Measurements from ENCODE around the gene EVA1A.
"Not testable (repeated sequence)": the region's sequence is repeated elsewhere in the genome, so short reads cannot be mapped to it uniquely, and the experiment has no call there.

EVA1A gene

DNA sequence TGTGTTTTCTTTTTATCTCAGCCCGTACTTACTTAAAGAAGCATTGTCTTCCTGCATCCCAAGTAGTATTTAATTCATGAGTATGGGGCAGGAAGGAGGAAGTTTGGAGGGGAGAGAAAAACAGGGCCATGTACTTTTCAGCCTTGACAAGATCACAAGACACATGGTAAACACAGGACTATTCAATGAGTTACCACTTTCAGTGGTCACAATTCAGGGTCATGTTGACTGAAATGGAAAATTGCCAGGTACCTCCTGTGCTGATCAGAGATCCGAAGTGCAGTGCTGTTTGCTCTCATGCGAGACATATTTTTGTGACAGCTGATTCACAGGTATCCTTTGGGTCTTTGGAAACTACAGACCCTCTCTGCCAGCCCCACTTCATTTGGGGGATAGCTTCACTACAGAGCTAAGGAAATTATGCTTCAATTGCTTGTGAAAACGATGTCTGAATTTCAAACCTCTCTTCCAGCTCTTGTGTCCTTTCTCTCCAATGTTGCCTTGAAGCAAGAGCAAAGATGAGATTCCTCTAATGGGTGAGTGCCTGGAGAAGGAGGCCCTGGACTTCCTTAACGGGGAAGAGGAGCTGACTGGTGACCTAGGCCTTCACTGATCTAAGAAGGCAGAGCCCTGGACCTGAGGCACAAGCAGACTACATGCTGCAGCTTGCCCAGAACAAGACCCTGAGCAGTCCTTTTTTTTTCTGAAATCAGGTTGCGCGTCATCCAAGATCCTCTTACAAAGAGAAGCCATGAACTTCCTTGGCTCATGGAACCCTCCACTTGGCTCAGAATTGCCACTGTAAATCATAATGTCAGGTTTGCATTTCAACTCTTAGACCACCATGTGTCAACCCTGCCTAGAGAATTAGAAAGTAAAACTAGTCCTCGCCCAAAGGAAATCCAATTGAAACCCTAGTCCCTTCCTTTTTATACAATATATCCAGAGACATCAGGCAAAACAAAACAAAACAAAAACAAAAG lies 44.1 kb downstream of the EVA1A start:
- DNase-seq, result no peak

DNA sequence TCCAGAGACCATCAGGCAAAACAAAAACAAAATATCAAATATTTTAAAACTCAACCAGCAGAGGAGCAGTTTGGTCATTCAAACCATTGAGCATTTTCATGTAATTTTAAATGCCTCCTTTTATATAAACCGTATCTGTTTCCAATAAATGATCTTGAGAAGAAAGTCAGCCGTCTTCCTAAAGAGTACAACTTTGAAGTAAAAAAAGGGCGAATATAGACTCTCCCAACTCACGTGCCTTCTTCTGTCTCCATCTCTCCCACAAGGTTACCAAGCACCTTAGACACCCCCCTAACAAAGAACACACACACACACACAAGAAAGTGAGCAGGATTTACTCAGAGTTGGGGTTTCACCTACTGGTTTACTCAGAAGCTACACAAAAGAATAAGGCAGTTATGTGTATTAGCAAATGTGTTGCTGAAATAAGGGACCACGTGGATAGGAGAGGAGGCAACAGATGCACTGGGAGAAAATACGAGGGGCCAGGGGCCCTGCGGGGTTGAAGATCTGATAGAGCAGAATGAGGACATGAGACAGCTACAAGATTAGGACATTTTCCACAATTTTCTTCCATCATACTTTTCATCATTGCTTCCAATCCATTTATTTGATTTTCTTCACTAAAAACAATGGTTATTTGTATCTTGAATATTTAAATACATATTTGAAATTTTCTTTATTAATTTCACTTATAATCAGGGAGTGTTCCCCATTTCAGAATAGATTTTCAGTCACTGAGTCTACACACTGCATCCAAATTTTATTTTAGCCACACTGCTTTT lies 45.0 kb downstream of the EVA1A start:
- DNase-seq, result no peak

DNA sequence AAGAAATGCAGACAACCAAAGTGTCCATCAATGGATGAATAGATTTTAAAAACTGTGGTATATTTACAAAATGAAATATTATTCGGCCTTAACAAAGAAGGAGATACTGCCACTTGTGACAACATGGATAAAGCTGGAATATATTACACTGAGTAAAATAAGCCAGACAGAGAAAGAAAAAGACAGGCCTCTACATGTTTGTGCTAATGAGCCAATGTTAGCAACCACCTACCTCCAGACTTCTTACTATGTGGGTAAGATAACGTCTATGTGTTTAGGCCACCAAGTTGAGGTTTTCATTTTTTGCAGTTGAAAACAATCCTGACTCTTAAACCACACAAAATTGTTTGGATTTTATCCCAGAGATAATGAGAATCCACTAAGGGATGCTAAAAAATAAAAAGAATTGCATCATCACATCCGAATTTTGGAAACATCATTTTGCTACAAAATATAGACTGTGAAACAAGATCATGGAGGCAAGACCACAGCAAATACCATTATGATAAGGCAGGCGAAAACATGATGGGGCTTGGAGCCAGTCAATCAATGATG lies 47.0 kb downstream of the EVA1A start:
- DNase-seq, result no peak

DNA sequence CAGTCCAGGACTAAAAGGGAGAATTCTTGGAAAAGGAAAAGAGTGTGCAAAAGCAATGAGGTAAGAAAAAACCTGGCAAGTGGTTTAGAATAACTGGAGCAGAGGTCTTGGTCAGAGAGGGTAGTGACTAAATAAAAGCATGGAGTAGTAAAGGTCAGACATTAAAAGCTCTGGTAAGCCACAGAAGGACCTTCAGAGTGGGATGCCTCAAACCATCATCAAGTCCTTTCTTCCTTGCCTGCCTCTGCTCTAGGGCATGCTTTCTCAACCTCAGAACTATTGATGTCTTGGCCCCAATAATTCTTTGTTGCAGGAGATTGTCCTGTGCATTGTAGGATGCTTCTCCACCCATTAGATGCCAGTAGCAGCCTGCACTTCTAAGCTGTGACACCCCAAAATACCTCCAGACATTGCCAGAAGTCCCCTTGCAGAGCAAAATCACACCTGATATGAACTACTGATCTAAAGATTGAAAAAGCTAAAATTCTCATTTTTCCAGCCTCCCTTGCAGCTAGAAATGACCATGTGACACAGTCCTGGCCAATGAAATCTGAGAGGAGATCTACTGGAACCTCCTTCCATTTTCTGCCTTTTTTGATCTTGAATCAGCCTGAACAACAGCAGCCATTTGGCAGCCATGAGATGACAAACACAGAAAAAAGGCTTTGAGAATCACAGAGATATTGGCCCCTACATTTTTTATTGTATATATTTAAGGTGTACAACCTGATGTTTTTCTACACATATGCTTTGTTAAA lies 48.1 kb downstream of the EVA1A start:
- DNase-seq, result no peak

DNA sequence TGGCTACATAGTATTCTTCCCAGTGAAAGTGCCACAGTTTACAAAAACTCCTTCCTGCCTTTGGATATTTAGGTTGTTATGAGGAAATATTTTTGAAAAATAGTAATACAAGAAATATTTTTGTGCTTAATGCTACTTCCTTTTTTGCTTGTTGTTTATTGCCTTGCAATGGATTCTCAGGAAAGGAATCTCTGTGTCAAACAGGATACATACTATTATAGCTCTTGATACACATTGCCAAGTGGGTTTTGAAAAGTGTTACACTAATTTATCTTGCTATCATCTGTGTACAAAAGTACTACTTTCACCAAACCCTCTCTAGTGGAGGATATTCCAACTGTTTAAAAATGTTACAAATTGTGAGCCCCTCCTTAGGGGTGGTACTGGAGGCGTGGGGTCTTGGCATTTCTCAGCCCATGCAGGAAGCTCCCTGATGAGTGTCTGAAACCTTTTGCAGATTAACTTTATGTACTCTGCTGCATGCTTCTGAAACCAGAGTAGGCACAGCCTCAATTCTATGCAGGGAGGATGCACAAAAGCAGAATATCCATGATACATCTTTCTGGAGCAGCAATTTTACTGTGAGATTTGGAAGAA lies 54.5 kb downstream of the EVA1A start:
- DNase-seq, result no peak

DNA sequence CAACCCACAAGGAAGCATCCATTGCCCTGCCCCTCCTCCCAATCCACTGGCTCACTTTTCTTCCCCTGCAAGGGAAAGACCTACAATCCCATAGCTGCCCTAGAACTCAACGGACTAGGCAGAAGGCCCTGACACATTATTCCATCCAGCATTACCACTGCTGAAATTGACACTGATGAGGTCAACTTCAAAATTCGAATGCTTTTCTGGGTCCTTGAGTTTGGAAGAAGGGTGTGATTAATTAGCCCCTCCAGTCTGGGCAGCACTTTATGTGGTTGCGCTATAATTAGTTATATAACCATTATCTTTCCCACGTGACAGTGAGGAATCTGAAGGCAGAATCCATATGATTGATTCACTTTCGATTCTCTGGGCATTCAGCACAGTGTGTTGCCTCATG lies 55.7 kb downstream of the EVA1A start:
- DNase-seq, result no peak

DNA sequence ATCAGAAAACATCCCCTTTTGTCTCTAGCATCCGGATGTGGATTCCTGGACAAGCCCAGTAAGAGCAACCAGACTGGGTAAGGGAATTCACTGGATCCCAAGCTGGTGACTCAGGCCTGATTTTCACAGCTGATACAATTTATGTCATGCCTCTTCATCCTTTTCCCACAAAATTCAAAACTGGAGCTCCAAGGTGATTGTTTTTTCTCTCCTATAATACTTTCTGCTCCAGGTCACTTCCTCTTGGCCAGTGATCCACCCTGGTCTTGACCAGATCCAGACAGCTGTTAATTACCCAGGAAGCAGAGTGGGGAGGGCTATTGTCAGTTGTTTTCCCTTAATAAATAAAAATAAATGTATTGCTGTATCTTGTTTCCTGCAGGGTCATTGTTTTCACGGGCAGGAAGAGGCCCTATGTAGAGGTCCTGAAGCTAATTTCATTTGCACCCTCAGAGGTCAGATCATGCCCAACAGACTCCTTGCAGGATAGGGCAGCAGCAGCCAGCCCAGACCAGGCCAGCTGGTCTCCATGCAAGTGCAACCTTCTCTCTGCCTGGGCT lies 57.6 kb downstream of the EVA1A start:
- DNase-seq, result no peak

DNA sequence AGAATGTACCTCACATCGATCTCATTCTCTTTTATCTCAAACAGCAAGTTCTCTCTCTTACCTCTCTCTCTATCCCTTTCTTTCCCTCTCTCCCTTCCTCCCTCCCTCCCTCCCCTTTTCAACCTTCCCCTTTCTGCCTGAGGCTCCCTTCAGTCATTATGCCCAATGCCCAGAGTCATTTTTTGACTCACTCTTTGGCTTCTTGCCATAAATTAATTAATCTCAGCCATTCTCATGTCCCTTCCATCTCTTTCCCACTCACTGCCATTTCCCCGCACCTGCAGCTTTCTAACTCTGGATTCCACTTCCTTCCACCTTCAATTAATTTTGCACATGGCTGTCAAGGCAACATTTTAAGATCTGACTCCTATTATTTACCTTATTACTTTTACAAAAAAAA lies 60.1 kb downstream of the EVA1A start:
- no peak for DNase-seq

DNA sequence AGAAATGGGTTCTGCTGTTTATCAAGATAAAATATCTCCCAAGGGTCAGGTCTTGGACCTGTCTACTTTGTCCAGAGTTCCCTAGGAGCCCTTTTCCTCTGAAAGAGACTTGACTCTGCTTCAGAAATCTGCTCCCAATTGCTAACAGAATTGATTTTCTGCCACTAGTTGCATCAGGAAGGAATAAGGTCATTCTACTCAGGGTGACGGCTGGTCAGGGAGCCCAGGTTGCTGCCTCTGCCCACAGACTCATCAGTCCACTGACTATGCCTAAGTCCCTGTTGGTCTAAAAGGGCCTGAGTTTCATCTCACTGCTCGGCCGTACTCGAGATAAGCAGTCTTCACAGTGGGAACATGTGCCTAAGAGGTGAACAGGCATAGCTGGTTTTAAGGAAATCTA lies 61.2 kb downstream of the EVA1A start:
- no peak for DNase-seq

DNA sequence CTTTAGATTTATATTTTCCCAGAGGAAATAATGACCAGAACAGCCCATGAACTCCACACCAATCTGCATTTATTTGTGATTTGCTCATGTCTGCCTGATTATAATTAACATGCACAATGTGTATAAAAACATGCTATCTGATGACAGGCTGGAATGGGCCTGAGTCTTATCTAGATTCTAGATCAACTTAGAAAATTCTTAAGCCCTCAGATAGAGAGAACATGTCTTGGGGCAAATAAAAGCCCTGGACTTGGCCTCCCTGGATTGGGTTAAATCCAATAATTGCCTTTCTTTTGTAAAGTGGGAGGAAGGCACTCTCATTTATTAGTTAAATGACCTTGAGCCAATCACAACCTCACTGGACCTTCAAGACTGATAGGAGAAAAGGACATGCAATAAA lies 61.8 kb downstream of the EVA1A start:
- DNase-seq, result no peak

DNA sequence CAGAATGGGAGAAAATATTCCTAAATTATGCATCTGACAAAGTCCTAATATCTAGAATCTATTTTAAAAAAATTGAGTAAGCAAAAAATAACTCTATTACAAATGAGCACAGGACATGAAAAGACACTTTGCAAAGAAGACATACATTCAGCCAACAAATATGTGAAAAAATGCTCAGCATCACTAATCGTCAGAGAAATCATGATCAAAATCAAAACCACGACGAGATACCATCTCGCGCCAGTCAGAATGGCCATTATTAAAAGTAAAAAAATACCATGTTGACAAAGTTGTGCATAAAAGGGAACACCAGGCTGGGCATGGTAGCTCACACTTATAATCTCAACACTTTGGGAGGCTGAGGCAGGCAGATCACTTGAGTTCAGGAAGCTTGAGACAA lies 63.5 kb downstream of the EVA1A start:
- no peak for DNase-seq

DNA sequence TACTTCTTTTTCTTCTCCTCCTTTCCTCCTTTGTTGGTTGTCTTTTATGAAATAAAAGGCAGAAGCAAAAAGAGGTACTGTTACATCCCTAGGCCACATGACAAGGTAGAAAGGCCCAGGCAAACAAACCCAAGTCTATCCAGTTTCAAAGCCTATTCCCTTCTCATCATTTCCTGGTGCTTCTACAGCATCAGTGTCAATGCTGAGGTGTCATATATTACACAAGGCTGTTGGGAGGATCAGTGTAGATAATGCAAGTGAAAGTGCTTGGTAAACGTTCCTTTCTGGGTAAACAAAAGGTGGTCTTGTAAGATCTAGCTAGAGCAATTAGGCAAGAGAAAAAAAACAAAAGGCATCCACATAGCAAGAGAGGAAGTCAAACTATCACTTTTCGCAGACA lies 64.9 kb downstream of the EVA1A start:
- no peak for DNase-seq

DNA sequence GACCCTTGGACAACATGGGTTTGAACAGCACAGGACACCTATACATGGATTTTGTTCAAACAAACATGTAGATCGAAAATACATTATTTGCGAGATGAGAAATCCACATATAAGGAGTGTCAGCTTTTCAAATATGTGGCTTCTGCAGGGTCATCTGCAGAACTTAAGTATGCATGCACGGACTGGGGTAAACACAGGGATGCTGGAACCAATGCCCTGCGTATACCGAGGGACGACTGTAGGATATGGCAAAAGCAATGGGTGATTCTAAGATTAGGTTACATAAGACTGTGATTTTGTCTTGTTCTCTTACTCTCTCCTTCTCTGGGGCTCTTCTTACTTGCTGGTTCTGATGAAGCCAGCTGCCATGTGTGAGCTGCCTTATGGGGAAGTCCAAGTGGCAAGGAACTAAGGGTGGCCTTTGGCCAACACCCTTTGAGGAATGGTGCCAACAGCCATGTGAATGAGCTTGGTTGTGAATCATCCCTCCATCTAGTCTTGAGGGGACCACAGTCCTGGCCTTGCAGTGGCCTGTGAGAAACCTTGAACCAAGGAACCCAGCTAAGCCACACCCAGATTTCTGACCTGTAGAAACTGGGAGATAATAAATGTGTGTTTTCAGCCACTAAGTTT lies 66.5 kb downstream of the EVA1A start:
- no peak for DNase-seq

DNA sequence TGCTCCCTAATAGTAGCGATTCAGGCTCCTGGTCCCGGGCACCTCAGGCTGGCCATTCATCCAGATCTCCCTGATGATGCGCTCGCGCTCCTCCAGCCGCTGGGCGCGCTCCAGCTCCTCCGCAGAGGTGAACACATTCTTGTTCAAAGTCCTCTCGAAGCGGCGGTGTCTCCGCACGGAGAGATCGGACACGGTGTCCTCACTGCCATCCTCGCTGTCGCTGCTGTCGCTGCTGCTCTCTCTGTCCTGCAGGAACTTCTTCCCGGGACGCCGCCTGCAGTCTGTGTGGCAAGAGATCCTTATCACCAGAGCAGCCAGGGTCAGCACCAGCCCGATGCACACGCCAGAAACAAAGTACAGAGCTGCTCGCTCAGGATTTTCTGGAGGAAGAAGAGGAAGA lies 67.5 kb downstream of the EVA1A start:
- no peak for DNase-seq

DNA sequence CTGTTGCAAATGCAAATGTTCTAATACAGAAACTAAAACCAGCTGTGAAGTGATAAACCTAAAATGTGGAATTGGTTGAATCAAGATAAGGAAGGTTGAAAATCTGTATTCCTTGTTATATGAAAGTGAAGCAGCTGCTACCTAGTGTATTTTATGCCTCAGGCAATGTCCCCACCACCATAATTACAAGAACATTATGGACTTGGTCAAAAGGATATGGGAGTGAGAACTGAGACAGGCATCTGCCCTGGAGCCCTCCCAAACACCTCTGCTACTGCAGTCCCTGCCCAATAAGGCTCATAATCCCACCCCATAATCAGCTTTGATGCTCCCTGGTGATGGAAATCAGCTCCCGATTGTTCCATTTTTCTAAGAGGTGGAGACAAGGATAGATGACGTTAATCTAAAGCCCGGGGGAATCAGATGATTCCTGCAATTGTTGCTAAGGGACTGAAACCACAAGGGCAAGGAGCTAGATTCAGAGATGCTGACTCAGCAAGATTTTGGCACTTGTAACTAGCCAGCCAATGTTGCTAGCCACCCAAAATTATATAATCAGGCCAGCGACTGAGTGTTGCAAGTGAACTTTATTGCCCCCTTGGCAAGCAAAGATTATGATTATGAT lies 69.5 kb downstream of the EVA1A start:
- DNase-seq, result no peak

DNA sequence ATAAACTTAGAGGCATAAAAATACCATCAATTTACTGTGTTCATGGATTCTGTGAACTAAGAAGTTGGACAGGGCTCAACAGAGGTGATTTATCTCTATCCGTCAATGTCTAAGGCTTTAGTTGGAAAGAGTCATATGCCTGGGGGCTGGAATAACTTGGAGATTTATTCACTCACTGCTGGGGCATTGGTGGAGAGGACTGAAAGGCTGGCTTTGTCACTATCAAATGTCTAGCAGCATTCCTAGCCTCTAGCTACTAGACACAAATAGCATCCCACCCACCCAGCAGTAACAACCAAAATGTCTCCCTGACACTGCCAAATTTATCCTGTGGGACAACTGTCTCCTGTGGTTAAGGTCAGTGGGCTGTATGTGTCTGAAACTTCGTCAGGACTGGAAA lies 71.0 kb downstream of the EVA1A start:
- DNase-seq, result no peak

DNA sequence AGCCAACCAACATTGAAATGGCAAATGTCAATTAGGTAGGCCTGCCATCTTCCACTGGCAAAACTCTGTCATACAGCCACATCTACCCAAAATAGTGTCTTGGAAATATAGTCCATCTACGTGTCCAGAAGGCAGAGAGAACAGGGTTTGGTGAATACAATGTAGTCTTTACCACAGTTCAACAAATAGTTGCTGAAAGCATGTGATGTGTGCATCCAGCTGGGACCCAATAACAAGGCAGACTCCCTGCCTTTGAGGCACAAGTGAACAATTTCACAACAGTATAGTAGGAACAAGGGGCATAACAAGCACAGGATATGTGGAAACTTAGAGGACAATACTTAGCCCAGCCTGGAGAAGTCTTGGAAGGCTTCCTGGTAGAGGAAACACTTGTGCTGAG lies 72.6 kb downstream of the EVA1A start:
- DNase-seq, result no peak

DNA sequence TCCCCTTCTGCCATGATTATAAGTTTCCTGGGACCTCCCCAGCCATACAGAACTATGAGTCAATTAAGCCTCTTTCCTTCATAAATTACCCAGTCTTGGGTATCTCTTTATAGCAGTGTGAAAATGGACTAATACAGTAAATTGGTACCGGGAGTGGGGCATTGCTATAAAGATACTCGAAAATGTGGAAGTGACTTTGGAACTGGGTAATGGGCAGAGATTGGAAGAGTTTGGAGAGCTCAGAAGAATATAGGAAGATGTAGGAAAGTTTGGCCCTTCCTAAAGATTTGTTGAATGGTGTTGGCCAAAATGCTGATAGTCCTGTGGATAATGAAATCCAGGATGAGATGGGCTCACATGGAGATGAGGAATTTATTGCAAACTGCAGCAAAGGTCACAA lies 74.0 kb downstream of the EVA1A start:
- not testable (repeated sequence) for DNase-seq

DNA sequence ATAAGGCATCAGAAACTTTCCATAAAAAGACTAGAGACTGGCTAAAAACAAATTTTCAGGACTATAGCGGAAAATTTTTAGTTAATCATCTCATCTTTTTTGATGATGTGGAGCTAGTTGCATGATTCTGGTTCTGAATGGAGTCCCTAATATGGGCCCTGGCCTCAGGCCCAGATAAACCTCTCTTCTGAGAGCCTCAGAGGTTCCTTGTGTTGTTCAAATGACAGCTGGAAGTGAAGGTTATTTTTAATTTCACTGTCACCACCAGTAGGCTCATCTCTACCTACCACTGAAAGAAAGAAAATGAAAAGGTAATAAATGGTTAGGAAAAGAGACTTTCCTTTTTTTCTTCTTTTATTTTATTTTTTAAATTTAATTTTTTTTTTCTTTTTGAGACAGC lies 75.9 kb downstream of the EVA1A start:
- no peak for DNase-seq

DNA sequence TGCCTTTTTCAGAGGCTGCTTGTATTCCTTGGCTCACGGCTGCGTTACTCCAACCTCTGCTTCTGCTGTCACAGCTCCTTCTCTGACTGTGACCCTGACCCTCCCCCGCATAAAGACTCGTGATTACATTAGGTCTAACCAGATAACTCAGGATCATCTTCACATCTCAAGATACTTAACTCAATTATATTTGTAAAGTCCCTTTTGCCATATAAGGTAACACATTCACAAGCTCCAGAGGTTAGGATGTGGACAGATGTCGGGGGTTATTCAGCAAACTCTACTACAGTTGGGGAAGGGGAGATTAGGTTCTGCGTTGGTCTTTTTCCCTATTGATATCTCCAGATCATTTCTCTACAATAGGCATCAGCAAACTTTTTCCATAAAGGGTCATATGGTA lies 76.9 kb downstream of the EVA1A start:
- no peak for DNase-seq

DNA sequence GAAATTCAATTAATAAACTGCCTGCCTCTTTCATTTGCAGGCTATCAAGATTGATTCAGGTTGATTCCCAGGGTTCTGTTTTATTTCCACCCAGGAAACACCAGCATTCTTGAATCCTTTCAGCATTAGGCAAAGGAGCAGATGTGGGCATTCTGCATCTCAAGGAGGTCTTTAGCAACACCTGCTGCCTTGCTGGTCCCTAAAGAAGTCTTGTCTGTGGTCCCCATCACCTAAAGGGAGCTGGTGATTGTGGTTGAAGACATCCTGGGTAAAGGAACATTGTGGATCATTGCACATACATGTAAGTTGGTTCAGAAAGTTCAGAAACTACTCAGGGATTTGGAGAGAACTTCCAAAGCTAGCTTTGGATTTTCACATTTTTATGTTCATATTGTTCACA lies 78.3 kb downstream of the EVA1A start:
- DNase-seq, result no peak

Data from inflammatory macrophage (primary cell).